GM12873 (cell line): Measurements from ENCODE around the gene ITIH5.

Experiments
- TF ChIP-seq, protein P1 (sequence below): IDR thresholded peaks from 2 replicates; pipeline ENCODE4 v1.5.1; 2012; ENCODE audit warnings: low read depth, mild to moderate bottlenecking, moderate library complexity, low read length, control low read depth; ENCODE audit not compliant: insufficient read depth; ENCODE audit errors: missing control alignments

Gene ITIH5

DNA sequence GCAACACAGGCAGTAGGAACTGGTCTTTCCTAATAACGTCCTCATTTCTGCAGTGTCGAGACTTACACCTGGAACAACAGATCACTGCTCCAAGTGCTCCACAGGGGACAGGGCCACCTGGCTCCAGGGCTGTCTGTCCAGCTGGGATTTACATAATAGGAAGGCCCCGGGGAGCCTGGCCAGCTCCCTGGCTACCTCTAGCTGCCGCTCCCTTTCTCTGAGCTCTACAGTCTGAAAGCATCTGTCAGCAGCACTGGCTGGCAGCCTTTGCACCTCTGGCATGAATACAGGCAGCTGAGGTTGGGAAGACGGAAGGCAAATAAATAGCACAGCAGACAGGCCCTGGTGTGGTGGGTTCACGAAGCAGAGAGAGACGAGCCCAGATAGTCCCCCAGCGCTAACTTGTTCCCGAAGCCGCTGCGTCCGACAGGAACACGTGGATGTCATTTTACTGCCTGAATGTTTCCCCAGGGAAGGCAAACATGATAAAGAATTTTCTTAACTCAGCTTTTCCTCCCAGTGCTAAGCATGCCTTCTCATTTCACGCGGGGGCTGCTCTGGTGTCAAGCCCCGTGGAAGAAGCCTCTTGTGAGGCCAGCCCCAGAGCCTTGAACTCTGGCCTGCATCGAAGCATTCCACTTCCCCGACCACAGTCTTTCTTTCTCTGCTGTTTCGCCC is 105.4 kb downstream of the ITIH5 start:
- TF ChIP-seq, protein P1, sequence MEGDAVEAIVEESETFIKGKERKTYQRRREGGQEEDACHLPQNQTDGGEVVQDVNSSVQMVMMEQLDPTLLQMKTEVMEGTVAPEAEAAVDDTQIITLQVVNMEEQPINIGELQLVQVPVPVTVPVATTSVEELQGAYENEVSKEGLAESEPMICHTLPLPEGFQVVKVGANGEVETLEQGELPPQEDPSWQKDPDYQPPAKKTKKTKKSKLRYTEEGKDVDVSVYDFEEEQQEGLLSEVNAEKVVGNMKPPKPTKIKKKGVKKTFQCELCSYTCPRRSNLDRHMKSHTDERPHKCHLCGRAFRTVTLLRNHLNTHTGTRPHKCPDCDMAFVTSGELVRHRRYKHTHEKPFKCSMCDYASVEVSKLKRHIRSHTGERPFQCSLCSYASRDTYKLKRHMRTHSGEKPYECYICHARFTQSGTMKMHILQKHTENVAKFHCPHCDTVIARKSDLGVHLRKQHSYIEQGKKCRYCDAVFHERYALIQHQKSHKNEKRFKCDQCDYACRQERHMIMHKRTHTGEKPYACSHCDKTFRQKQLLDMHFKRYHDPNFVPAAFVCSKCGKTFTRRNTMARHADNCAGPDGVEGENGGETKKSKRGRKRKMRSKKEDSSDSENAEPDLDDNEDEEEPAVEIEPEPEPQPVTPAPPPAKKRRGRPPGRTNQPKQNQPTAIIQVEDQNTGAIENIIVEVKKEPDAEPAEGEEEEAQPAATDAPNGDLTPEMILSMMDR = no peak

DNA sequence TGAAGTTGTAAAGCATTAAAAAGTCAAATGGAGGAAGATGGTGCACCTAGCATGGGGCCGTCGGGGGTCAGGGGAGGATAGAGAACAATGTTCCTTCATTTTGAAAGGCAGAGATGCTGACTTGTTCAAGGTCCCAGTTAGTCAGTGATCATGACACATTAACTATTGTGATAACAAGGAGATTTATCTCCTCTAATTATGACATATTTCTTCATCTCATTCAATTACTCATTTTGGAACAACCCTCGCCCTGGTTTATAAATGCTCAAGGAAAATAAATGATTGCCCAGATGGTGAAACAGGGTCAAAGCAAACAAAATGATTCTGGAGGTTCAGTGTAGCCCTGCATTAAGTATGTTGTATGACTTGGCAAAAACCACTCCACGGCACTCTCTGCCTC is 106.2 kb downstream of the ITIH5 start:
- TF ChIP-seq, protein P1 = no peak

DNA sequence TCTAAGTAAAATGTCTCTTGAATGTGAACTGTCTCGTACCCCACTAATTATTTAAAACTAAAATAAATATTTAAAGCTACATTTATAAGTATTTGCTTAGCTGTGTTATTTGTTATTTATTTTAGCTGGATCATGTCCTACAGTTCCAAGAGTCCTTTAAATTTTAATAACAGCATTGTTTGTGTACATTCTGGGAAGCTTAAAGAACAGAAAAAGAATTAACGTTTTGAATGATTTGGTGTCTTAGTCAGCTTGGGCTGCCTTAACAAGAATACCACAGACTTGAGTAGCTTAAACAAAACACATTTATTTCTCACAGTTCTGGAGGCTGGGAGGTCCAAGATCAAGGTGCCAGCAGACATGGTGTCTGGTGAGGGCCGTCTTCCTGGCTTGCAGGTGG is 107.4 kb downstream of the ITIH5 start:
- TF ChIP-seq, protein P1 = no peak

DNA sequence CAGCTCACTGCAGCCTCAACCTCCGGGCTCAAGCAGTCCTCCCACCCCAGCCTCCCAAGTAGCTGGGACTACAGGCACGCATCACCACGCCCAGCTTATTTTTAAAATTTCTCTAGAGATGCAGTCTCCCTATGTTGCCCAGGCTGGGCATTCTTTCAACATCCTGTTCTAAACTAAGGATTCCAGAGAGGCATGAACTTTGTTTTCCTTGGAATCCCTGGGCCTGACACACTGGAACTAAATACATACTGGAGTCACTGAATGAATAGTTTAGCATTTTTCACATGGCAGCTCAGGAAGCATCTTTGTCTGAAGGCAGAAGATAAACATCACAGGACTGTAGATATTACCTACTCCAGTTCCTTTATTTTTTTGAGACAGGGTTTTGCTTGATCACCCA is 108.7 kb downstream of the ITIH5 start:
- TF ChIP-seq, protein P1 = no peak

DNA sequence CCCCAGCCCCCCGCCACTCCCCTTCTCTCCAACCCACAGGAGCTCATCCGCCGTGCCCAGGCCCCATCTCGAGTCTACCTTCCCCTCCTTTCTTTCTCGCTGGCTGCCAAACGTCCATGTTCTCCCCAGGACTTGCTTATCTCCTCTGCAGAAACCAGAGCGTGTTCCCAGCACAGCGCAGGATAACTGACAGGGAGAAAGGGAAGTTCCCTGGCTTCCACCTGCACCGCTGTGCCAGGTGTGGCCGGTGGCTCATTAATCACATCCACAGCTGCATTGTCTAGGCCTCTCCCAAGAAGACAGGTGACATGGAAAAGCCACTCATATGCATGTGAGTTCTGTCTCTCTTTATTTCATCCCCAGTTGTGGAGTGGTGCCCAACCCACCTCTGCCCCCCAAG is 113.2 kb downstream of the ITIH5 start:
- TF ChIP-seq, protein P1 = no peak

DNA sequence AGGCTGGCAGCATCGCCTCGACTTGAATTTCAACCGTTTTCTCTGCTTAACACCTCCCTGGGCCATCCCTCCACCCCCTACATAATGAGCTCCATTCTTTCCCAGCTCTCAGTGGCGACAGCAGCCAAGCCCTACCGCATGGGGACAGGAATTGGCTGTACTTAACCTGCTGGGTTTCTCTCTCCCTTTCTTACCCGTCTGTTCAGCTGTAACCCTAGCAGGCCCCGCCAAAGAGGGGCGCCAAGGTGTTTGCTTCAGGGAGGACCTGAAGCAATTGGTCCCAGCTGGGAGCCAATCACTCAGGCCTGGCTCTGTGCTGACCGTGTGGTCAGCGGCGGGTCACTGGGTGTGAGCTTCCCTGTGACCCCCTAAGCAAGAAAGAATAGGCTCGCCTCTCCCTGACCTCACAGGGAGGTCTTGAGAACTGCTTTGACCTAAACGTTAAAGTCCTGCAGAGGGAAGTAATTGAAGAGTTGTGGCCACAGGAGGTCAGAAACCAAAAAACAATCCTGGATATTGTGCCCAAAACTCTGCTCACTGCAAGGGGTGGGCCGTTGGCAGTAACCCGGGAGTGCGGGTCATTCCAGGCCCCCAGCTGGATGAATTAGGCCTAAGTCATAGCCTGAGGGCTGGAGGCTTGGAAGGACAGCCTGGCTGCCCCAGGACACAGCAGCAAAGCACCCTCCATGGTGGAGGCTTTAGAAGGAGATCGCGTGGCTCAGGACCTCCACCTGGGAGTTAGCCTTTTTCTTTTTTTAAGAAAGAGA is 114.6 kb downstream of the ITIH5 start:
- TF ChIP-seq, protein P1 = no peak

DNA sequence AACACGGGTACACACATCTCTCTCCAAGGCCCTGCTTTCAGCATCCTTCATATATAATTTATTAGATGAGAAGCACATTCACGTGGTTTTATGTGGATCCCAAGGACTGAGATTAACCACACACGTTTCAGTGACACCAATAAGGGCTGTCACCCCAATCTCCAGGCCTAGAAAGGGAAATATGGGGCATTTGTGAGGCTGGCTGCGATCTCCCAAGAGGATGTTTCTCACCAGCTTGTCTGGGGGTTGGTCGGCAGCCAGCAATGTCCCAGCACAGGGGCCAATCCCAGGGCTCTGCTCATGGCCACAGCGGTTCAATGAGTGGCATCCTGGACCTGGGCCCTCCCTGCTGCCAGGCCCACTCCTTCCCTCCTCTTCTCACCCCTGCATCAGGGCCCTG is 115.5 kb downstream of the ITIH5 start:
- TF ChIP-seq, protein P1 = no peak
